Measurements from ENCODE around the gene PSMD14.

PSMD14 gene

GRCh38 chr2:161415987-161416707 is 107.9 kb downstream of the PSMD14 start, which contains the start of gene TBR1:
TSS of gene TBR1 (plus strand) at chr2:161416297. CDS start at chr2:161416411, 114 bp downstream.
- Histone ChIP-seq H3K9ac (no peak within 1 kb of the TSS), H3K4me3 (ENCODE audit: low read depth, low read length) (no peak within 1 kb of the TSS), H2AFZ (no peak within 1 kb of the TSS), H3K79me2 (no peaks in the 10 kb centered on the region), H3K4me2 (ENCODE audit: low read length) (no peak within 1 kb of the TSS), H3K27me3 (ENCODE audit: control insufficient read depth, insufficient read depth, low read length) (peaks cover 11% of the 10 kb centered on the region), H3K9me3 (ENCODE audit: control insufficient read depth, low read length) (no peaks in the 10 kb centered on the region), H3K27ac (no peak within 1 kb of the TSS), H3K4me1 (peaks cover 3% of the 10 kb centered on the region), H3K36me3 (ENCODE audit: control insufficient read depth, insufficient read depth, low read length) (no peaks in the 10 kb centered on the region)
- TF ChIP-seq, protein P1, sequence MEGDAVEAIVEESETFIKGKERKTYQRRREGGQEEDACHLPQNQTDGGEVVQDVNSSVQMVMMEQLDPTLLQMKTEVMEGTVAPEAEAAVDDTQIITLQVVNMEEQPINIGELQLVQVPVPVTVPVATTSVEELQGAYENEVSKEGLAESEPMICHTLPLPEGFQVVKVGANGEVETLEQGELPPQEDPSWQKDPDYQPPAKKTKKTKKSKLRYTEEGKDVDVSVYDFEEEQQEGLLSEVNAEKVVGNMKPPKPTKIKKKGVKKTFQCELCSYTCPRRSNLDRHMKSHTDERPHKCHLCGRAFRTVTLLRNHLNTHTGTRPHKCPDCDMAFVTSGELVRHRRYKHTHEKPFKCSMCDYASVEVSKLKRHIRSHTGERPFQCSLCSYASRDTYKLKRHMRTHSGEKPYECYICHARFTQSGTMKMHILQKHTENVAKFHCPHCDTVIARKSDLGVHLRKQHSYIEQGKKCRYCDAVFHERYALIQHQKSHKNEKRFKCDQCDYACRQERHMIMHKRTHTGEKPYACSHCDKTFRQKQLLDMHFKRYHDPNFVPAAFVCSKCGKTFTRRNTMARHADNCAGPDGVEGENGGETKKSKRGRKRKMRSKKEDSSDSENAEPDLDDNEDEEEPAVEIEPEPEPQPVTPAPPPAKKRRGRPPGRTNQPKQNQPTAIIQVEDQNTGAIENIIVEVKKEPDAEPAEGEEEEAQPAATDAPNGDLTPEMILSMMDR (IDR thresholded peaks at IDR 0.05): no peak

DNA sequence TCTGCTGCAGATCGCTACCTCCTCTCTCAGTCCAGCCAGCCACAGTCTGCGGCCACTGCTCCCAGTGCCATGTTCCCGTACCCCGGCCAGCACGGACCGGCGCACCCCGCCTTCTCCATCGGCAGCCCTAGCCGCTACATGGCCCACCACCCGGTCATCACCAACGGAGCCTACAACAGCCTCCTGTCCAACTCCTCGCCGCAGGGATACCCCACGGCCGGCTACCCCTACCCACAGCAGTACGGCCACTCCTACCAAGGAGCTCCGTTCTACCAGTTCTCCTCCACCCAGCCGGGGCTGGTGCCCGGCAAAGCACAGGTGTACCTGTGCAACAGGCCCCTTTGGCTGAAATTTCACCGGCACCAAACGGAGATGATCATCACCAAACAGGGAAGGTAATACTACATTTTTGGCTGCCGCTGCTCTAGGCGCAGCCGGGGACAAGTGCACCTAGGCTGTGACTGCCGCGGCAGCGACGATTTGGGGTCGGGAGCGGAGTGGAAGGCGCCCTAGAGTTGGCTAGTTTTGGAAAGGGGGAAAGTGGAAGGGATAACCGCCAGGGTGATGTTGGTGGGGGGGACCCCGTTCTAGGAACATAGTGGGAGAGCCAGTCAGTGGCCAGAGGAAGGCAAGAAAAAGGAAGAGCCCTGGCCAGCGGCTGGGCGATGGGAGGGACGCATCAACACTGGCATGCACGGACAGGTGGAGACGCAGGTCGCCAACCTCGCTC is 108.6 kb downstream of the PSMD14 start:
- Histone ChIP-seq H3K79me2 (no peaks in the 10 kb centered on the region), H3K4me1 (peaks cover 3% of the 10 kb centered on the region), H3K9ac (no peak overlapping the region), H3K36me3 (ENCODE audit: control insufficient read depth, insufficient read depth, low read length) (no peaks in the 10 kb centered on the region), H3K27me3 (ENCODE audit: control insufficient read depth, insufficient read depth, low read length) (peaks cover 11% of the 10 kb centered on the region), H3K4me3 (ENCODE audit: low read depth, low read length) (no peak overlapping the region), H3K27ac (no peak overlapping the region), H3K4me2 (ENCODE audit: low read length) (no peak overlapping the region), H2AFZ (no peak overlapping the region), H3K9me3 (ENCODE audit: control insufficient read depth, low read length) (no peaks in the 10 kb centered on the region)
- TF ChIP-seq, protein P1 (IDR thresholded peaks at IDR 0.05): no peak

DNA sequence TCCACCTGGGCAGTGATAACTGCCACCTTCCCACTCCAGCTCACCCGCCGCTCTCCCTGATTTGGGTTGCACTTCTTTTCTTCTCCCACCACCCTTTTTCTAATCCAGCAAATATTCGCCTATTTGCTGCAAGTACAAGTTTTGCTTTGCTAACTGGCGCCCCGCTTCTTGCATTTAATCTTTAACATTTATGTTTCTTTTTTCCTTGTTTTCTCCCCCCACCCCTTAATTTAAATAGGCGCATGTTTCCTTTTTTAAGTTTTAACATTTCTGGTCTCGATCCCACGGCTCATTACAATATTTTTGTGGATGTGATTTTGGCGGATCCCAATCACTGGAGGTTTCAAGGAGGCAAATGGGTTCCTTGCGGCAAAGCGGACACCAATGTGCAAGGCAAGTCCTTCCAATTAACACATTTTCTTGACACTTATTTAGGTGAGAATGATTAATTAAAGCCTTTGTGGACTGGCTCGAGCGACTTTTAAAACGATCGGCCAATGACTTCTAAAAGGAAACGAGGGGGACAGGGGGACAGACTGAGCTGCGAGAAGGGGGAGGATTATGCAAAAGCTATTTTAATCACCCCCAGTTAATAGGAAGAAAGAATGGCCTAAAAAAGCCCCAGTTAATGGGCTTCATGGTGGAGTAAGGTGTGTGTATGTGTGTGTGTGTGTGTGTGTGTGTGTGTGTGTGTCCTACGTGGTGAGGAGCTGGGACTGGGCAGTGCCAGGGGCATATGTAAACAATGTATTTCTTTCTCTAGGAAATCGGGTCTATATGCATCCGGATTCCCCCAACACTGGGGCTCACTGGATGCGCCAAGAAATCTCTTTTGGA is 109.4 kb downstream of the PSMD14 start:
- H3K36me3 ChIP-seq (ENCODE audit: control insufficient read depth, insufficient read depth, low read length): no peaks in the 10 kb centered on the region
- H3K27me3 ChIP-seq (ENCODE audit: control insufficient read depth, insufficient read depth, low read length): peaks cover 12% of the 10 kb centered on the region
- H3K4me2 ChIP-seq (ENCODE audit: low read length): no peak overlapping the region
- no peak overlapping the region for H2AFZ ChIP-seq
- no peaks in the 10 kb centered on the region for H3K79me2 ChIP-seq
- TF ChIP-seq, protein P1 (IDR thresholded peaks at IDR 0.05): no peak
- H3K27ac ChIP-seq: no peak overlapping the region
- peaks cover 3% of the 10 kb centered on the region for H3K4me1 ChIP-seq
- no peak overlapping the region for H3K4me3 ChIP-seq (ENCODE audit: low read depth, low read length)
- no peak overlapping the region for H3K9ac ChIP-seq
- H3K9me3 ChIP-seq (ENCODE audit: control insufficient read depth, low read length): no peaks in the 10 kb centered on the region

- Histone ChIP-seq H2AFZ (no peak overlapping the region), H3K4me3 (ENCODE audit: low read depth, low read length) (no peak overlapping the region), H3K9ac (no peak overlapping the region), H3K4me1 (peaks cover 3% of the 10 kb centered on the region), H3K4me2 (ENCODE audit: low read length) (no peak overlapping the region), H3K9me3 (ENCODE audit: control insufficient read depth, low read length) (no peaks in the 10 kb centered on the region), H3K27ac (no peak overlapping the region), H3K36me3 (ENCODE audit: control insufficient read depth, insufficient read depth, low read length) (no peaks in the 10 kb centered on the region), H3K27me3 (ENCODE audit: control insufficient read depth, insufficient read depth, low read length) (peaks cover 18% of the 10 kb centered on the region), H3K79me2 (no peaks in the 10 kb centered on the region)
- TF ChIP-seq, protein P1 (IDR thresholded peaks at IDR 0.05): no peak
Observed at GRCh38 chr2:161418275-161418714, 110.1 kb downstream of the PSMD14 start.

All from parathyroid adenoma (tissue), 2 donors.